H7 (cell line): ENCODE measurements around the gene CREBL2. TPM values are rescaled to one million over a fixed set of nuclear protein-coding genes. Genes with fewer than 3 reads are reported as not detected.

Experiments
- DNase-seq: peaks from one replicate; pipeline ENCODE4 v3.0.0; 2012
- H3K27me3 ChIP-seq: 2 replicates; pipeline ENCODE4 v1.6.0; 2011; ENCODE audit warnings: mild to moderate bottlenecking, low read length; ENCODE audit not compliant: control insufficient read depth, insufficient read depth
- H3K36me3 ChIP-seq: replicated peaks from 2 replicates; pipeline ENCODE4 v1.5.1; 2011; ENCODE audit warnings: low read length; ENCODE audit not compliant: control insufficient read depth, insufficient read depth
- H3K4me3 ChIP-seq: 2 replicates; pipeline ENCODE4 v1.5.1; 2011; ENCODE audit warnings: low read depth, mild to moderate bottlenecking, control low read depth, low read length, moderate library complexity; ENCODE audit not compliant: insufficient read depth
- total RNA-seq: library from RNA; depleted of rRNA; stranded (reverse); fragments of >200 nt; shearing (Covaris generic); gene quantifications from 2 replicates; pipeline ENCODE4 v1.2.3, GENCODE V29; 2014

Gene CREBL2
- total RNA-seq, 1 experiment from 2014 or later = 28.1 TPM

- Histone ChIP-seq H3K36me3 (peaks cover 3% of the 10 kb centered on the region; the same call in 1 of the 2 replicates), H3K4me3 (no peak overlapping the region), H3K27me3 (no peaks in the 10 kb centered on the region)
- DNase-seq = no peak
These were observed 52.1 kb downstream of the CREBL2 start for GRCh38 chr12:12663644-12664294.

GRCh38 chr12:12665194-12665593, 53.5 kb downstream of the CREBL2 start:
- H3K36me3 ChIP-seq = peaks cover 3% of the 10 kb centered on the region; the same call in 1 of the 2 replicates
- H3K27me3 ChIP-seq = no peaks in the 10 kb centered on the region; the same call in 1 of the 2 replicates
- no peak overlapping the region for H3K4me3 ChIP-seq
- DNase-seq = peak; percentile 78

DNA sequence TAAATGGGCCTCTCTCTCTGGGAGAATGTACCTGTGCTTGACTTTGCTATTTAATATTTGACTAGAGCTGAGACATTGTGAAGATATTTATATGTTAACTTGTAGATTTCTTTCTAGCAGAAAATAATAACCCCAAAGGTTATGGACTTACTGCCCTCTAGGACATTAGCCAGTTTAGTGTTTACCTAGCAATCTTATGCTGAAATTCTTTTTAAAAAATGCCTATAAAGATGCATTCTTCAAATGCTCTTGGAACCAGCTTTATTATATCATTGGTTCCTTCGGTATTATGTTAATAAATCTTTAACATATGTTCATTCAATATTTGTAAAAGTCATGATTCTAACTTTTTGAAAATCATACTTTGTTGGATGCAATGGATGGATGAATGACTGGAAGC, 56.3 kb downstream of the CREBL2 start:
- H3K36me3 ChIP-seq = no peaks in the 10 kb centered on the region
- peaks cover 5% of the 10 kb centered on the region; the same call in 1 of the 2 replicates for H3K27me3 ChIP-seq
- no peak for DNase-seq
- H3K4me3 ChIP-seq = no peak overlapping the region

GRCh38 chr12:12669020-12669419, 57.3 kb downstream of the CREBL2 start:
- H3K4me3 ChIP-seq = no peak overlapping the region
- peaks cover 13% of the 10 kb centered on the region; the same call in 1 of the 2 replicates for H3K27me3 ChIP-seq
- DNase-seq = no peak
- no peaks in the 10 kb centered on the region for H3K36me3 ChIP-seq

DNA sequence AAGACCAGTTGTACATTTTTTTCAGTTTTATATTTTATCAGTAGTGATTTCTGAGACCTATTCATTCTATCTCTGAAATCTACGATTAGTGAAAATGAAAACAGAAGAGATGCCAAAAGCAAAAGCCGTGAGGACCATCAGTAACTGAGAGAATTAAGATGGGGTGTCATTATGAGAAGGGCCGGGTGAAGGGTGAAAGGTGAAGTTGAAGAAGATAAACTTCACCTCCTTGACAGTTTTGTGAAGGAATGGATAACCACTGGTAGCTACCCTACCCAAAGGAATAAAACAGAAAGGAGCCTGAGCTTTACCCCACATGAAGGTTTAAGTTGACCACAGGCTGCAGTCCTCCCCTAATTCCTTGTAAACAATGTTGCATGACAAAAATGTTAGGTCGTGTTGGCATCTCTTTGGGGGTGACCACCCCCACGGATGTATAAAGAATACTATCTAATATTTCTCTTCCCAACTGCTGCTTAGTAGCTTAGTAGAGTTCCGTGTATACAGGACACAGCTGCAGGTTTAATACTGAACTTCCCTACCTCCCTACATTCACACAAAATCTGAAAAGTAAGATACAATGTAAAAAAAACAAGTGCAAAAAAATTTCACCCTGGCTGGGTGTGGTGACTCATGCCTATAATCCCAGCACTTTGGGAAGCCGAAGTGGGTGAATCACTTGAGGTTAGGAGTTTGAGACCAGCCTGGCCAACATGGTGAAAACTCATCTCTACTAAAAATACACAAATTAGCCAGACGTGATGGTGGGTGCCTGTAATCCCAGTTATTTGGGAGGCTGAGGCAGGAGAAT, 60.4 kb downstream of the CREBL2 start:
- H3K4me3 ChIP-seq = no peak overlapping the region
- no peaks in the 10 kb centered on the region; the same call in 1 of the 2 replicates for H3K36me3 ChIP-seq
- peaks cover 32% of the 10 kb centered on the region for H3K27me3 ChIP-seq
- no peak for DNase-seq

DNA sequence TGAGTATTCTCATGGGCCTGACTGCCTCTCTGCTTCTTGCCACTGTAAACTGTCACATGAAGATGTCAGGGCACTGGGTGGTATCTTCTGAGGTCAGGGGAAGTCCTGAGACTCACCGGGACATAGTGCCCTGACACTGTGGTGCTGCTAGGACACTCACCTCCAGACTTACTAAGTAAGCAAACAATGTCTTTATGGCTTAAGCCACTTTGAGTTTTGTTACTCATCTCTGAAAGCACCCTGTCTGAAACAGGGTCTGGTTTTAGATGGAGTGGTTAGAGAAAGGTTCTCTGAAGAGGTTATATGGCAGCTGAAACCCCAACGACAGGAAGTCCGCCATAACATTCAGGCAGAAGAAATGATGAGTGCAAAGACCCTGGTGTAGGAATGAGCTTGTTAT, 61.6 kb downstream of the CREBL2 start:
- no peak for DNase-seq
- H3K36me3 ChIP-seq = no peaks in the 10 kb centered on the region; the same call in 1 of the 2 replicates
- peaks cover 36% of the 10 kb centered on the region for H3K27me3 ChIP-seq
- H3K4me3 ChIP-seq = no peak overlapping the region

GRCh38 chr12:12676605-12677004, 64.9 kb downstream of the CREBL2 start:
- H3K36me3 ChIP-seq = no peaks in the 10 kb centered on the region; the same call in 1 of the 2 replicates
- peaks cover 51% of the 10 kb centered on the region for H3K27me3 ChIP-seq
- H3K4me3 ChIP-seq = no peak overlapping the region
- DNase-seq = no peak

GRCh38 chr12:12681061-12681765, 69.5 kb downstream of the CREBL2 start:
- Histone ChIP-seq H3K27me3 (peaks cover 32% of the 10 kb centered on the region), H3K4me3 (no peak overlapping the region), H3K36me3 (no peaks in the 10 kb centered on the region)
- DNase-seq = no peak

- H3K36me3 ChIP-seq = no peaks in the 10 kb centered on the region
- H3K27me3 ChIP-seq = peaks cover 30% of the 10 kb centered on the region; the same call in 1 of the 2 replicates
- no peak for DNase-seq
- H3K4me3 ChIP-seq = no peak overlapping the region
These were observed 70.6 kb downstream of the CREBL2 start for GRCh38 chr12:12682284-12682683.

DNA sequence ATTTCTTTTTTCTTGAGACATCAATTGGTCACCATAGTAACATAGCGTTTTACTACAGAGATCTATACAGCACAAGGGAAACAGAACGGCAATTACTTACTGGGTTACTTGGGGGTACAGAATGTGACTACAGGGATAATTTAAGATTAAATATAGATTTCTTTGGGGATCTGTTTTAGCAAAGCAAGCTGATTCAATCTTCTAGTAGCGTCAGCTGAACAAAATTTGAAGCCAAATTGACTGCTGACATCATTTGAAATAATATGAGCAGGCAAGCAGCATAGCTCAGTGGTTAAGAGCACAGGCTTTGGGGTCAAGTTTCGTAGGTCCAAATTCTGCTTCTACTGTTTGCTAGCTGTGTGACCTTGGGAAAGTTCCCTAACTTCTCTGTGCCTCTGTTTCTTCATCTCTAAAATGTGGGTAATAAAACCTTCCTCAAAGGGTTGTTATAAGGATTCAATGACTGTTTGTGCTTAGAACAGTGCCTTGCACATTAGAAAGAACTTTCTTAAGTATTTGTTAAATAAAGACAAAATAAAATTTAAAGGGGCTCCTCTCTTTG, 71.5 kb downstream of the CREBL2 start:
- Histone ChIP-seq H3K27me3 (peaks cover 26% of the 10 kb centered on the region; the same call in 1 of the 2 replicates), H3K36me3 (no peaks in the 10 kb centered on the region), H3K4me3 (no peak overlapping the region)
- no peak for DNase-seq

GRCh38 chr12:12683725-12684124, 72.0 kb downstream of the CREBL2 start:
- Histone ChIP-seq H3K27me3 (peaks cover 24% of the 10 kb centered on the region; the same call in 1 of the 2 replicates), H3K4me3 (peak overlapping the region; percentile 37), H3K36me3 (no peaks in the 10 kb centered on the region)
- no peak for DNase-seq

DNA sequence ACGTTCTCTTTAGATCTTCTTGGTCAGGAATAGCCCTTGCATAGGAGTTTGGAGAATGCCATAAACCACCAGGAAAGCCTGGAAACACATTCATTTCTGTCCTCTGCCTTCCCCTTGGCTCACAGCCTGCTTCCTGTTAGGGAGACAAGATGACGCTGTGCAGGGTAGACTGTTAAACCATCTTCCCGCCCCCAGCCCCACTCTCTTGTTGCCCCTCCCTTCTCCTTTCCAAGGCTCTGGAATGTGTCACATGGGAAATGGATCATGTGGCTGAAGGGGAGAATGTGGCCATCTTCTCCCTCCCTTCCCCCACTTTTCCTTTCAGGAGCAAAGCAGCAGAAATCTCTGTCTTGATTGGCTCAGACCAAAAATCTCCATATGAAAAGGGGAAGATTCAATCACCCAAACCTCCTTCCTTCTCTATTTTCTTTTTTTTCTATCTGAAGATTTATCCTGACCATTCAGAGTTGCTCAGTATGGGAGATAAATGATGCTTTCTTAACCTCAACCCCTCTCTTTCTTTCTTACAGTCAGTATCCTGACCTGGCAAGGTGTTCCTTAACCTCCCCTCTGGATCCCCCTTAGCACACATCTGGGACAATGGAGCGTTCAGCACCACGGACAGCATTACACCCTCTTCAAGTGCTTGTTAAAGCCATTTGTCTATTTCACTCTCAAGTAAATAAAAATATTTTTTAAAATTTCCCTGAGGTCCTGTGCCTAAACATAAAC, 72.9 kb downstream of the CREBL2 start:
- Histone ChIP-seq H3K36me3 (no peaks in the 10 kb centered on the region), H3K27me3 (peaks cover 19% of the 10 kb centered on the region; the same call in 1 of the 2 replicates), H3K4me3 (peak overlapping the region; percentile 37)
- DNase-seq = peak; percentile 66

DNA sequence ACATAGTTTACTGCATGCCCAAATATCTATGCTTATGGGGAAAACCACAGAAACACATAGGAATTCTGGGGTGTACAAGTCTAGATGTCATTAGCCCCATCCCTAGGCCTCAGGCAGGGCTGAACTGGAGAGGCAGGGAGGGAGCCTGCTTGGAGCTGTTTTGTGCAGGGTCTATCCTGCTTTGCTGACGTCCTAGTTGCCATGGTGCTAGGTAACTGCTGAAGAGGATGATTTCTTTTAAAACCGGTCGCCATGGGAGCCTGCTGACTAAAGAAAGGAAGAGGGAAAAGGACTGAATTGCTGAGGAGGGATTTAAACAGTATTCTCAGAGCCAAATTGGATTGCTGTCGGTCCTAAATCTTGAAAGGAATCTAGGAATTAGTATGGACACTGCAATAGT, 73.6 kb downstream of the CREBL2 start:
- peak; percentile 31 for DNase-seq
- H3K27me3 ChIP-seq = peaks cover 16% of the 10 kb centered on the region; the same call in 1 of the 2 replicates
- no peak overlapping the region for H3K4me3 ChIP-seq
- H3K36me3 ChIP-seq = no peaks in the 10 kb centered on the region

GRCh38 chr12:12686472-12686871, 74.8 kb downstream of the CREBL2 start:
- DNase-seq = no peak
- Histone ChIP-seq H3K27me3 (peaks cover 12% of the 10 kb centered on the region; the same call in 1 of the 2 replicates), H3K4me3 (no peak overlapping the region), H3K36me3 (no peaks in the 10 kb centered on the region)
